Epithelial cell of esophagus (primary cell): Measurements from ENCODE around the gene THG1L.
"Not testable (repeated sequence)": the region's sequence is repeated elsewhere in the genome, so short reads cannot be mapped to it uniquely, and the experiment has no call there.

Experiments
- DNase-seq: peaks from one replicate; pipeline ENCODE4 v3.0.0; 2010; ENCODE audit warnings: low read depth
- H3K4me3 ChIP-seq: 2 replicates; pipeline ENCODE4 v1.5.1; 2011; ENCODE audit warnings: mild to moderate bottlenecking, low read length, control low read depth
- CTCF ChIP-seq: IDR thresholded peaks from 2 replicates; pipeline ENCODE4 v1.5.1; 2011; ENCODE audit warnings: low read depth, mild to moderate bottlenecking, low read length, control low read depth, inconsistent platforms; ENCODE audit not compliant: insufficient read depth; ENCODE audit errors: missing control alignments

THG1L gene

GRCh38 chr5:157718519-157718918, 12.7 kb upstream of the THG1L start:
- no peak overlapping the region for H3K4me3 ChIP-seq
- TF ChIP-seq CTCF, result peak; percentile 59
- DNase-seq, result peak; percentile 63

- no peak overlapping the region for H3K4me3 ChIP-seq
- no peak for TF ChIP-seq CTCF
- no peak for DNase-seq
These were observed 12.0 kb upstream of the THG1L start for GRCh38 chr5:157719245-157719644.

GRCh38 chr5:157721159-157721558, 10.1 kb upstream of the THG1L start:
- no peak for DNase-seq
- no peak for TF ChIP-seq CTCF
- no peak overlapping the region for H3K4me3 ChIP-seq

- not testable (repeated sequence) for DNase-seq, H3K4me3 ChIP-seq
These were observed 8.3 kb upstream of the THG1L start for GRCh38 chr5:157722895-157723294.

- DNase-seq, H3K4me3 ChIP-seq: not testable (repeated sequence)
These were observed 4.6 kb upstream of the THG1L start for GRCh38 chr5:157726607-157727006.

- not testable (repeated sequence) for H3K4me3 ChIP-seq
These were observed 3.4 kb upstream of the THG1L start for GRCh38 chr5:157727858-157728257.

GRCh38 chr5:157729858-157730257, 1.4 kb upstream of the THG1L start:
- DNase-seq, result no peak
- TF ChIP-seq CTCF, result no peak
- no peak overlapping the region for H3K4me3 ChIP-seq

More at GRCh38 chr5:157727858-157728257, 3.4 kb upstream of the THG1L start:
- DNase-seq, result not testable (repeated sequence)

- H3K4me3 ChIP-seq, result peak overlapping the region; percentile 90
- no peak for TF ChIP-seq CTCF
- DNase-seq, result no peak
These were observed 334 bp upstream of the THG1L start for GRCh38 chr5:157730900-157731271.

- H3K4me3 ChIP-seq, result no peak overlapping the region
- TF ChIP-seq CTCF, result no peak
- no peak for DNase-seq
These were observed 902 bp downstream of the THG1L start for GRCh38 chr5:157732130-157732514.
